Hepatocyte (in vitro differentiated cells): ENCODE results near the gene UNC13A. TPM values are rescaled to one million over a fixed set of nuclear protein-coding genes. Genes with fewer than 3 reads are reported as not detected.

Experiments
- DNase-seq: peaks from one replicate; pipeline ENCODE4 v3.0.0-alpha.2; 2016; ENCODE audit warnings: low spot score
- H2AFZ ChIP-seq: fragments of 200-600 bp; sonication (generic); 2 replicates; pipeline ENCODE4 v1.6.0; 2016; ENCODE audit warnings: antibody characterized with exemption, mild to moderate bottlenecking
- H3K27ac ChIP-seq: fragments of 200-600 bp; sonication (generic); 2 replicates; pipeline ENCODE4 v1.5.1; 2016; ENCODE audit warnings: mild to moderate bottlenecking
- H3K27me3 ChIP-seq: fragments of 200-600 bp; sonication (generic); 2 replicates; pipeline ENCODE4 v1.6.1; 2016
- H3K36me3 ChIP-seq: fragments of 200-600 bp; sonication (generic); replicated peaks from 2 replicates; pipeline ENCODE4 v1.5.1; 2016; ENCODE audit warnings: low read depth; ENCODE audit not compliant: insufficient read depth
- H3K4me1 ChIP-seq: fragments of 200-600 bp; sonication (generic); 2 replicates; pipeline ENCODE4 v1.5.1; 2016; ENCODE audit warnings: mild to moderate bottlenecking, moderate library complexity; ENCODE audit not compliant: insufficient read depth
- H3K4me2 ChIP-seq: fragments of 200-600 bp; sonication (generic); 2 replicates; pipeline ENCODE4 v1.6.0; 2016
- H3K4me3 ChIP-seq: fragments of 200-600 bp; sonication (generic); 2 replicates; pipeline ENCODE4 v1.5.1; 2016; ENCODE audit warnings: mild to moderate bottlenecking
- H3K79me2 ChIP-seq: fragments of 200-600 bp; sonication (generic); 2 replicates; pipeline ENCODE4 v1.6.0; 2017; ENCODE audit warnings: mild to moderate bottlenecking
- H3K9me2 ChIP-seq: fragments of 200-600 bp; sonication (generic); replicated peaks from 2 replicates; pipeline ENCODE4 v1.6.0; 2017; ENCODE audit warnings: mild to moderate bottlenecking; ENCODE audit not compliant: insufficient read depth
- H3K9me3 ChIP-seq: fragments of 200-600 bp; sonication (generic); 2 replicates; pipeline ENCODE4 v1.5.1; 2016; ENCODE audit warnings: low read depth, mild to moderate bottlenecking
- H4K20me1 ChIP-seq: fragments of 200-600 bp; sonication (generic); 2 replicates; pipeline ENCODE4 v1.6.0; 2016; ENCODE audit warnings: mild to moderate bottlenecking; ENCODE audit not compliant: insufficient read depth, poor library complexity, severe bottlenecking
- CTCF ChIP-seq: fragments of 200-600 bp; sonication (generic); IDR thresholded peaks from 2 replicates; pipeline ENCODE4 v1.5.1; 2016; ENCODE audit warnings: antibody characterized with exemption, mild to moderate bottlenecking; ENCODE audit not compliant: poor library complexity
- EZH2 ChIP-seq: fragments of 200-600 bp; sonication (generic); IDR thresholded peaks from 2 replicates; pipeline ENCODE4 v1.6.1; 2016; ENCODE audit warnings: antibody characterized with exemption, mild to moderate bottlenecking, borderline replicate concordance
- EZH2phosphoT487 ChIP-seq: fragments of 200-600 bp; sonication (generic); IDR thresholded peaks from one replicate; pipeline ENCODE4 v1.6.1; 2018; ENCODE audit warnings: antibody characterized with exemption, mild to moderate bottlenecking, low read depth, moderate library complexity; ENCODE audit not compliant: unreplicated experiment, severe bottlenecking
- WGBS: methylation state at CpG from one replicate; pipeline ENCODE4 v1.1.6; 2016; ENCODE audit warnings: low lambda C conversion rate; ENCODE audit errors: missing lambda C conversion rate; 5-methylcytosine and 5-hydroxymethylcytosine counted together
- polyA plus RNA-seq: library from polyadenylated mRNA; unstranded; fragments of >200 nt; fragmentation: Nextera tagmentation; extraction: Ambion mirVana; gene quantifications from 2 replicates; pipeline ENCODE4 v1.2.1, GENCODE V29; 2016
- total RNA-seq: library from RNA; depleted of rRNA; stranded (reverse); fragments of >200 nt; gene quantifications from 2 replicates; pipeline ENCODE4 v1.2.3, GENCODE V29; 2014

Gene UNC13A
- total and polyA plus RNA-seq, 2 experiments from 2014 or later: 0.10 TPM; not detected in 1

- no peaks in the 10 kb centered on the region for H3K9me2 ChIP-seq
- H4K20me1 ChIP-seq: no peaks in the 10 kb centered on the region
- H2AFZ ChIP-seq: no peak overlapping the region
- H3K4me2 ChIP-seq: no peak overlapping the region
- no peak overlapping the region for H3K27ac ChIP-seq
- no peaks in the 10 kb centered on the region for H3K36me3 ChIP-seq
- no peaks in the 10 kb centered on the region for H3K9me3 ChIP-seq
- 89% methylated on average over 7 of the region's 9 CpGs for WGBS
- H3K4me1 ChIP-seq: no peaks in the 10 kb centered on the region
- no peak for TF ChIP-seq CTCF
- no peak for TF ChIP-seq EZH2
- no peak for TF ChIP-seq EZH2phosphoT487
- no peaks in the 10 kb centered on the region for H3K27me3 ChIP-seq
- no peak for DNase-seq
- H3K79me2 ChIP-seq: no peaks in the 10 kb centered on the region
- H3K4me3 ChIP-seq: no peak overlapping the region
Measured at GRCh38 chr19:17669419-17669818, 18.7 kb downstream of the UNC13A start.

GRCh38 chr19:17665058-17665457 is 23.1 kb downstream of the UNC13A start:
- H3K27me3 ChIP-seq: no peaks in the 10 kb centered on the region
- H3K79me2 ChIP-seq: no peaks in the 10 kb centered on the region
- no peak for DNase-seq
- no peaks in the 10 kb centered on the region for H3K9me2 ChIP-seq
- no peaks in the 10 kb centered on the region for H3K9me3 ChIP-seq
- 76% methylated on average over 2 of the region's 2 CpGs for WGBS
- H4K20me1 ChIP-seq: no peaks in the 10 kb centered on the region
- no peak overlapping the region for H3K4me2 ChIP-seq
- no peak overlapping the region for H2AFZ ChIP-seq
- H3K4me1 ChIP-seq: no peaks in the 10 kb centered on the region
- no peaks in the 10 kb centered on the region for H3K36me3 ChIP-seq
- H3K27ac ChIP-seq: no peak overlapping the region
- no peak overlapping the region for H3K4me3 ChIP-seq
- TF ChIP-seq CTCF: no peak
- TF ChIP-seq EZH2: no peak
- no peak for TF ChIP-seq EZH2phosphoT487

GRCh38 chr19:17659996-17660395 is 28.2 kb downstream of the UNC13A start:
- H3K4me3 ChIP-seq: no peak overlapping the region
- H3K9me3 ChIP-seq: no peaks in the 10 kb centered on the region
- TF ChIP-seq CTCF (no peak), EZH2phosphoT487 (no peak), EZH2 (no peak)
- no peaks in the 10 kb centered on the region for H3K79me2 ChIP-seq
- 67% methylated on average over 7 of the region's 7 CpGs for WGBS
- no peaks in the 10 kb centered on the region for H3K27me3 ChIP-seq
- DNase-seq: no peak
- H4K20me1 ChIP-seq: no peaks in the 10 kb centered on the region
- no peak overlapping the region for H3K4me2 ChIP-seq
- no peaks in the 10 kb centered on the region for H3K9me2 ChIP-seq
- H2AFZ ChIP-seq: no peak overlapping the region
- no peaks in the 10 kb centered on the region for H3K4me1 ChIP-seq
- H3K36me3 ChIP-seq: no peaks in the 10 kb centered on the region
- H3K27ac ChIP-seq: no peak overlapping the region

- Histone ChIP-seq H2AFZ (no peak overlapping the region), H4K20me1 (no peaks in the 10 kb centered on the region), H3K27ac (no peak overlapping the region), H3K4me1 (no peaks in the 10 kb centered on the region), H3K79me2 (no peaks in the 10 kb centered on the region), H3K9me3 (no peaks in the 10 kb centered on the region), H3K9me2 (no peaks in the 10 kb centered on the region), H3K36me3 (no peaks in the 10 kb centered on the region), H3K4me2 (no peak overlapping the region), H3K4me3 (no peak overlapping the region), H3K27me3 (no peaks in the 10 kb centered on the region)
- no peak for DNase-seq
- WGBS: 61% methylated on average over 3 of the region's 3 CpGs
- TF ChIP-seq CTCF: no peak
- no peak for TF ChIP-seq EZH2
- TF ChIP-seq EZH2phosphoT487: no peak
Measured at GRCh38 chr19:17658666-17659065, 29.5 kb downstream of the UNC13A start.
